GM12878 (cell line): Measurements from ENCODE around the gene PDZRN4. TPM values are rescaled to one million over a fixed set of nuclear protein-coding genes. Genes with fewer than 3 reads are reported as not detected.

Source experiments
- ATAC-seq: fragments of 200-7000 bp; cut with Tn5 transposase; 3 replicates; pipeline ENCODE4 v1.9.1; 2020; ENCODE audit warnings: mild to moderate bottlenecking, moderate library complexity
- BruUV-seq: library from RNA; stranded (reverse); fragments of 400-500 nt; replicated peaks from 2 replicates; lab custom pipeline; 2021; lab: Mats Ljungman, UMichigan
- CTCF ChIA-PET: fragments of 300-600 bp; sonication (Branson Sonifier 250); formaldehyde crosslinking; extraction: SDS; loops from one replicate; lab custom pipeline; 2021; ENCODE audit warnings: inconsistent platforms; lab: Yijun Ruan, JAX
- POLR2A ChIA-PET: fragments of 350-600 bp; formaldehyde crosslinking; extraction: SDS; loops from one replicate; lab custom pipeline; 2021; ENCODE audit warnings: inconsistent platforms; lab: Charles Lee
- RAD21 ChIA-PET: fragments of 300-600 bp; sonication (Branson Sonifier 250); formaldehyde crosslinking; loops from one replicate; lab custom pipeline; 2023; ENCODE audit warnings: antibody characterized with exemption; ENCODE audit not compliant: unreplicated experiment; lab: Charles Lee
- SMC1A ChIA-PET: fragments of 300-600 bp; sonication (Branson Sonifier 250); formaldehyde crosslinking; loops from one replicate; lab custom pipeline; 2023; ENCODE audit not compliant: unreplicated experiment, uncharacterized antibody; lab: Charles Lee
- DNase-seq: peaks from one replicate; pipeline ENCODE4 v3.0.0-alpha.2; 2011; ENCODE audit warnings: low read depth, low spot score
- FAIRE-seq: peaks from 3 replicates; lab custom pipeline; 2011; peaks lifted over from hg19 to GRCh38; lab: Jason Lieb, UNC
- H2AFZ ChIP-seq: 2 replicates; pipeline ENCODE4 v1.6.0; 2011; ENCODE audit warnings: low read depth, low read length, control low read depth; ENCODE audit not compliant: control insufficient read depth
- H3K27ac ChIP-seq: 2 replicates; pipeline ENCODE4 v1.5.1; 2011; ENCODE audit warnings: control low read depth; ENCODE audit not compliant: control insufficient read depth, insufficient read depth
- H3K27me3 ChIP-seq, 2 experiments: replicated peaks in 1 of 2; 2 replicates each; pipeline versions ENCODE4 v1.6.0 to v1.6.1; 2011; ENCODE audit warnings: low read length in 1 of 2; ENCODE audit not compliant: control insufficient read depth in 2 of 2, insufficient read depth in 2 of 2
- H3K36me3 ChIP-seq, 2 experiments: 2 replicates each; pipeline ENCODE4 v1.5.1; 2011; ENCODE audit warnings: low read length in 1 of 2; ENCODE audit not compliant: control insufficient read depth in 2 of 2, insufficient read depth in 2 of 2
- H3K4me1 ChIP-seq: 2 replicates; pipeline ENCODE4 v1.6.1; 2011; ENCODE audit warnings: mild to moderate bottlenecking, low read length, moderate library complexity, mixed read lengths; ENCODE audit not compliant: control insufficient read depth, insufficient read depth
- H3K4me2 ChIP-seq: 2 replicates; pipeline ENCODE4 v1.6.0; 2011; ENCODE audit warnings: control low read depth; ENCODE audit not compliant: control insufficient read depth, insufficient read depth
- H3K4me3 ChIP-seq: fragments of 200-600 bp; sonication (generic); 2 replicates; pipeline ENCODE4 v1.5.1; 2016
- H3K79me2 ChIP-seq: 2 replicates; pipeline ENCODE4 v1.6.0; 2011; ENCODE audit warnings: low read length; ENCODE audit not compliant: control insufficient read depth, insufficient read depth
- H3K9ac ChIP-seq: 2 replicates; pipeline ENCODE4 v1.8.0; 2011; ENCODE audit warnings: low read length, control low read depth, mixed read lengths; ENCODE audit not compliant: control insufficient read depth, insufficient read depth
- H3K9me3 ChIP-seq: replicated peaks from 3 replicates; pipeline ENCODE4 v1.5.1; 2011; ENCODE audit warnings: mild to moderate bottlenecking, low read length; ENCODE audit not compliant: control insufficient read depth, insufficient read depth
- H4K20me1 ChIP-seq: 2 replicates; pipeline ENCODE4 v1.6.0; 2011; ENCODE audit not compliant: control insufficient read depth, insufficient read depth
- ATF2 ChIP-seq: IDR thresholded peaks from 2 replicates; pipeline ENCODE4 v1.6.1; 2012; ENCODE audit warnings: low read length, inconsistent platforms
- BACH1 ChIP-seq: fragments of 450-650 bp; IDR thresholded peaks from 2 replicates; pipeline ENCODE4 v1.6.1; 2017; ENCODE audit warnings: mild to moderate bottlenecking, borderline replicate concordance
- BCL3 ChIP-seq: IDR thresholded peaks from 2 replicates; pipeline ENCODE4 v1.6.1; 2011; ENCODE audit warnings: borderline replicate concordance, low read depth, mild to moderate bottlenecking, moderate library complexity, low read length; ENCODE audit not compliant: insufficient read depth, poor library complexity, severe bottlenecking
- ELK1 ChIP-seq: IDR thresholded peaks from 2 replicates; pipeline ENCODE4 v1.6.1; 2012; ENCODE audit warnings: low read depth, low read length, improper control_type of control experiment
- ETV6 ChIP-seq, 2 experiments: fragments of 450-650 bp in 1 of 2; IDR thresholded peaks in 1 of 2; conservative IDR thresholded peaks in 1 of 2; 2 replicates each; pipeline ENCODE4 v1.6.1; 2014; ENCODE audit warnings: antibody characterized with exemption in 1 of 2, borderline replicate concordance in 1 of 2, low read depth in 1 of 2, mild to moderate bottlenecking in 1 of 2, moderate library complexity in 1 of 2
- FOXK2 ChIP-seq: fragments of 450-650 bp; IDR thresholded peaks from 2 replicates; pipeline ENCODE4 v1.6.1; 2017; ENCODE audit warnings: mild to moderate bottlenecking, moderate library complexity
- FOXM1 ChIP-seq: IDR thresholded peaks from 2 replicates; pipeline ENCODE4 v1.6.1; 2012; ENCODE audit warnings: low read depth, mild to moderate bottlenecking, inconsistent platforms, low read length, moderate library complexity
- JUNB ChIP-seq: IDR thresholded peaks from 2 replicates; pipeline ENCODE4 v1.6.1; 2016; ENCODE audit warnings: antibody characterized with exemption, mild to moderate bottlenecking
- MEF2A ChIP-seq: IDR thresholded peaks from 2 replicates; pipeline ENCODE4 v1.6.1; 2011; ENCODE audit warnings: low read depth, mild to moderate bottlenecking, low read length, moderate library complexity; ENCODE audit not compliant: insufficient read depth
- MLLT1 ChIP-seq: fragments of 450-650 bp; IDR thresholded peaks from 2 replicates; pipeline ENCODE4 v1.6.1; 2016; ENCODE audit warnings: mild to moderate bottlenecking
- RB1 ChIP-seq: fragments of 450-650 bp; formaldehyde crosslinking; IDR thresholded peaks from 2 replicates; pipeline ENCODE4 v1.6.1; 2017; ENCODE audit warnings: mild to moderate bottlenecking, borderline replicate concordance
- RUNX3 ChIP-seq: IDR thresholded peaks from 2 replicates; pipeline ENCODE4 v1.6.1; 2012; ENCODE audit warnings: low read length, inconsistent platforms
- SMARCA5 ChIP-seq: fragments of 450-650 bp; IDR thresholded peaks from 2 replicates; pipeline ENCODE4 v1.6.1; 2017; ENCODE audit warnings: mild to moderate bottlenecking
- SREBF2 ChIP-seq: IDR thresholded peaks from 2 replicates; pipeline ENCODE4 v1.6.1; 2012; ENCODE audit warnings: mild to moderate bottlenecking, low read length
- SRF ChIP-seq, 2 experiments: IDR thresholded peaks; 2 replicates each; pipeline ENCODE4 v1.6.1; 2011; ENCODE audit warnings: low read depth in 2 of 2, low read length in 2 of 2, mild to moderate bottlenecking in 1 of 2, moderate library complexity in 1 of 2
- ZNF384 ChIP-seq: IDR thresholded peaks from 2 replicates; pipeline ENCODE4 v1.6.1; 2012; ENCODE audit warnings: low read depth, mild to moderate bottlenecking, low read length, improper control_type of control experiment, borderline replicate concordance
- ZSCAN29 ChIP-seq: fragments of 450-650 bp; IDR thresholded peaks from 2 replicates; pipeline ENCODE4 v1.6.1; 2017; ENCODE audit warnings: mild to moderate bottlenecking, moderate library complexity
- WGBS: methylation state at CpG from one replicate; pipeline ENCODE4 v1.1.6; 2016; ENCODE audit warnings: low lambda C conversion rate; ENCODE audit not compliant: insufficient replicate concordance, insufficient coverage; ENCODE audit errors: missing lambda C conversion rate; 5-methylcytosine and 5-hydroxymethylcytosine counted together
- in situ Hi-C: fragments of 300-500 bp; cut with MboI; formaldehyde crosslinking; loops from 9 replicates; pipeline ENCODE4 v1.14.3; 2018; ENCODE audit warnings: mixed read lengths
- intact Hi-C: fragments of 100-400 bp; cut with micrococcal nuclease; formaldehyde crosslinking; loops from one replicate; pipeline ENCODE4 v1.14.2; 2022; ENCODE audit not compliant: unreplicated experiment
- polyA plus RNA-seq, 11 experiments: library from polyadenylated mRNA; depleted of rRNA in 4 of 11; unstranded in 6 of 11; stranded (reverse) in 5 of 11; fragments of >200 nt; fragmentation: Nextera tagmentation in 4 of 11; fragmentation: Illumina TruSeq in 1 of 11; extraction: Ambion mirVana in 4 of 11; extraction: Trizol in 1 of 11; gene quantifications; 1 replicate in 1 of 11; 2 replicates in 10 of 11; pipeline versions ENCODE4 v1.2.1 to v1.2.3, GENCODE V29; 2011 to 2016; ENCODE audit warnings: inconsistent platforms in 2 of 11, missing spikeins in 2 of 11, low read depth in 1 of 11
- total RNA-seq, 4 experiments: library from RNA; depleted of rRNA in 3 of 4; stranded (reverse); fragments of >200 nt in 3 of 4; fragmentation: Illumina TruSeq in 1 of 4; extraction: Trizol in 1 of 4; gene quantifications; 2 replicates each; pipeline versions ENCODE4 v1.2.1 to v1.2.3, GENCODE V29; 2013 to 2021

PDZRN4 gene
- total and polyA plus RNA-seq, 10 of the 15 experiments (the other 5 are each of a cell fraction or from before 2014, with no cell fraction given), result 0.03 TPM; not detected in 9

- TF ChIP-seq BCL3 (peak; percentile 51), SRF (IDR thresholded peaks at IDR 0.05; ENCODE audit: low read depth in 2 of 2, low read length in 2 of 2) (no peak), JUNB (peak; percentile 81), BACH1 (no peak), ZSCAN29 (no peak), ATF2 (peak; percentile 60; the same call in 1 of the 2 replicates), ZNF384 (no peak), MEF2A (0 out of 2 replicates have a peak, but pooled peaks have one; percentile 23), RUNX3 (peak; percentile 81), ETV6 (conservative IDR thresholded peaks at IDR 0.05 in 1 of 2, IDR thresholded peaks at IDR 0.05 in 1 of 2; ENCODE audit: borderline replicate concordance in 1 of 2, low read depth in 1 of 2) (peak in 1 of 2 experiments; percentile 89; a peak in 2 of 4 replicates), SMARCA5 (no peak)
Measured at GRCh38 chr12:41485203-41485602, 297.1 kb downstream of the PDZRN4 start (continued).

GRCh38 chr12:41486718-41487117 is 298.6 kb downstream of the PDZRN4 start:
- Histone ChIP-seq H3K4me2 (no peak overlapping the region), H3K4me1 (no peaks in the 10 kb centered on the region), H4K20me1 (no peaks in the 10 kb centered on the region), H2AFZ (no peak overlapping the region), H3K79me2 (no peaks in the 10 kb centered on the region), H3K27me3 (no peaks in the 10 kb centered on the region), H3K27ac (no peak overlapping the region), H3K36me3 (no peaks in the 10 kb centered on the region), H3K4me3 (no peak overlapping the region), H3K9me3 (no peaks in the 10 kb centered on the region), H3K9ac (no peak overlapping the region)
- no TSS peak for BruUV-seq
- 0% methylated on average over 2 of the region's 2 CpGs for WGBS
- ChIA-PET SMC1A (no interaction called here), CTCF (no interaction called here), RAD21 (no interaction called here), POLR2A (no interaction called here)
- no peak for DNase-seq
- in situ Hi-C loops (no loop called here), intact Hi-C loops (no loop called here)
- TF ChIP-seq FOXK2, result no peak
- no peak for TF ChIP-seq RB1
- TF ChIP-seq MLLT1, result no peak
- TF ChIP-seq SREBF2, result no peak
- TF ChIP-seq ELK1, result no peak
- TF ChIP-seq FOXM1, result no peak
- FAIRE-seq, result no peak
- ATAC-seq, result no peak
